Activated B cell treated with CpG ODN at 0.5 μM for 24 hours (primary cell): Measurements from ENCODE around the gene CBS. TPM values are rescaled to one million over a fixed set of nuclear protein-coding genes. Genes with fewer than 3 reads are reported as not detected.

ENCODE experiments used
- ATAC-seq: fragments of 200-7000 bp; cut with Tn5 transposase; one replicate; pipeline ENCODE4 v1.10.0; 2021; ENCODE audit warnings: low read depth, mild to moderate bottlenecking, moderate library complexity
- CTCF ChIA-PET: fragments of 350-600 bp; sonication (Branson Sonifier 250); formaldehyde crosslinking; loops from one replicate; lab custom pipeline; 2021; ENCODE audit warnings: antibody characterized with exemption; lab: Charles Lee
- POLR2A ChIA-PET: fragments of 350-600 bp; sonication (Branson Sonifier 250); formaldehyde crosslinking; loops from one replicate; lab custom pipeline; 2021; ENCODE audit warnings: antibody characterized with exemption; lab: Charles Lee
- DNase-seq: peaks from one replicate; pipeline ENCODE4 v3.0.0; 2022
- H3K27ac Mint-ChIP-seq: one replicate; pipeline ENCODE4 v1.8.0; 2020; ENCODE audit warnings: mixed read lengths
- H3K27me3 Mint-ChIP-seq: one replicate; pipeline ENCODE4 v1.8.0; 2021; ENCODE audit warnings: mixed read lengths
- H3K36me3 Mint-ChIP-seq: one replicate; pipeline ENCODE4 v1.8.0; 2021; ENCODE audit warnings: low read depth, mixed read lengths
- H3K4me1 Mint-ChIP-seq: one replicate; pipeline ENCODE4 v1.8.0; 2021; ENCODE audit warnings: mixed read lengths
- H3K4me3 Mint-ChIP-seq: one replicate; pipeline ENCODE4 v1.8.0; 2020; ENCODE audit warnings: mild to moderate bottlenecking, mixed read lengths
- H3K9me3 Mint-ChIP-seq: one replicate; pipeline ENCODE4 v1.8.0; 2020; ENCODE audit warnings: mixed read lengths
- CTCF ChIP-seq: fragments of 200-600 bp; IDR thresholded peaks from one replicate; pipeline ENCODE4 v1.8.0; 2022; ENCODE audit warnings: antibody characterized with exemption, mild to moderate bottlenecking
- intact Hi-C: fragments of 100-400 bp; cut with micrococcal nuclease; formaldehyde crosslinking; loops from one replicate; pipeline ENCODE4 v1.15.1; 2024
- total RNA-seq: library from RNA; stranded (reverse); gene quantifications from 2 replicates; pipeline ENCODE4 v1.2.3, GENCODE V29; 2022

The CBS gene
- total RNA-seq, 1 donor from 2014 or later, result 22.3 TPM

GRCh38 chr21:43005635-43006034, 70.0 kb downstream of the CBS start:
- DNase-seq (no peak), ATAC-seq (no peak)
- ChIA-PET CTCF (no interaction called here), POLR2A (no interaction called here)
- Mint-ChIP-seq H3K9me3 (no peaks in the 10 kb centered on the region), H3K27ac (no peak overlapping the region), H3K4me1 (no peaks in the 10 kb centered on the region), H3K27me3 (no peaks in the 10 kb centered on the region), H3K4me3 (no peak overlapping the region), H3K36me3 (peaks cover 49% of the 10 kb centered on the region)
- intact Hi-C loops, result no loop called here
- no peak for TF ChIP-seq CTCF

GRCh38 chr21:43004926-43005325, 70.7 kb downstream of the CBS start:
- H3K9me3 Mint-ChIP-seq, result peaks cover 4% of the 10 kb centered on the region
- no peak for TF ChIP-seq CTCF
- no peaks in the 10 kb centered on the region for H3K27me3 Mint-ChIP-seq
- DNase-seq (no peak), ATAC-seq (no peak)
- H3K4me1 Mint-ChIP-seq, result no peaks in the 10 kb centered on the region
- intact Hi-C loops, result no loop called here
- H3K36me3 Mint-ChIP-seq, result peaks cover 50% of the 10 kb centered on the region
- no peak overlapping the region for H3K27ac Mint-ChIP-seq
- ChIA-PET POLR2A (no interaction called here), CTCF (no interaction called here)
- H3K4me3 Mint-ChIP-seq, result no peak overlapping the region

Other genes starting within 250 kb of the CBS start
- gene WDR4, start 196.3 kb downstream of the CBS start, total RNA-seq, result 56.7 and 60.5 TPM in 2 replicates
- gene NDUFV3, start 182.5 kb downstream of the CBS start, total RNA-seq, result 21.2 and 27.1 TPM in 2 replicates
- not detected in 2 replicates for gene ERVH48-1, start 150.2 kb downstream of the CBS start, total RNA-seq
- gene PKNOX1, start 101.3 kb downstream of the CBS start, total RNA-seq, result 13.3 and 15.6 TPM in 2 replicates
- gene U2AF1, start 31.7 kb upstream of the CBS start, total RNA-seq, result 64.2 and 80.6 TPM in 2 replicates
- gene CRYAA, start 93.2 kb upstream of the CBS start, total RNA-seq, result not detected in 2 replicates